ENCODE measurements around the gene CLMN. TPM values are rescaled to one million over a fixed set of nuclear protein-coding genes. Genes with fewer than 3 reads are reported as not detected.
"Not testable (repeated sequence)": the region's sequence is repeated elsewhere in the genome, so short reads cannot be mapped to it uniquely, and the experiment has no call there.

CLMN gene
- total RNA-seq, 1 donor from 2014 or later: 1.0 TPM

DNA sequence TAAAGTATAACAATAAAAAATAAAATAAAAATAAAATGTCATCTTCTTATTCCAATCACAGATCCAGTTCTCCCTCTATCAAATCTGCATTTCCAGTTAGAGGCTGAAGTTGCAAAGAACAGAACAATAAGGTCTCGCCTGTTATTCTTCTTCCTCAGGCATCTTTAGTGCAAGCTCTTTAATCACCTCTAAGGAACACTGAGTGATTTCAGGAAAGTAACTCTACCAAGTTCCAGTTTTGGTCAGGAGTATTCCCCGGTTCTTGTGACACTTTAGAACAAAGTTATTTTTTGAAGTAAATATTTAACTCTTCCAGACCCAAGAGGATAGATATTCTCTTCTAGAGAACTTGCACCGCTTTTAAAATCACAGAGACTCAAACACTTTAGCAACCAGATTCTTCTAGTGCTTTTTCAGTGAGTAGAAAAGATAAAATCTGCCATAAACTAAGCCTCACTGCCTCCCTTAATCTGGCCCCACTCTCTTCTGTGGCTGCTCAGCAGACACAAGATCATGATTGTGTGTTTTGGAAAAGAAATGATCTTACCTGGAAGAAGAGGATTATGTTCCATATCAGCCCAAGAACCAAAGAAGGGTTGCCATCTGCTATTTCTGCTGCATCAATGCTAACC, 104.5 kb downstream of the CLMN start:
- no peaks in the 10 kb centered on the region for H3K36me3 Mint-ChIP-seq (ENCODE audit: low read depth)
- DNase-seq: no peak
- no peak overlapping the region for H3K4me3 Mint-ChIP-seq
- H3K4me1 Mint-ChIP-seq: no peaks in the 10 kb centered on the region
- no peaks in the 10 kb centered on the region for H3K27me3 Mint-ChIP-seq
- H3K9me3 Mint-ChIP-seq: no peaks in the 10 kb centered on the region
- no peak overlapping the region for H3K27ac Mint-ChIP-seq
- intact Hi-C loops (cut with micrococcal nuclease): no loop called here

DNA sequence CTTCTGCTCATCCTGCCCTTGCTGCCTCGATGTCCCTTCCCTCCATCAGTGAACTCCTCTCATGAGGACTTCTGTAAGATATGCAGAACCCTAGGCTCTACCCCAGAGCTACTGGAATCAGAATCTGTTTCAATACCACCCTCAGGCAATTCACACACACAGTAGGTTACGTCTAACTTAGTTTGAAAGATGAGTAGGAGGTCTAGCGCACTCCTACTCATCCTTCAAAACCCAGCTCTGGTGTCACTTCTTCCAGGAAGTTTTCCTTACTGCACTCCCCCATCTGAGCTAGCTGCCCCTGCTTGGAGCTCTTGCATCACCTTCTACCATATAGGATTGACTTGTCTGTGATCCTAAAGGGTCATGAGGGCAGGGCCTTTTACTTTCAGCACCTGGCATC, 105.9 kb downstream of the CLMN start:
- Mint-ChIP-seq H3K9me3 (no peaks in the 10 kb centered on the region), H3K4me3 (no peak overlapping the region), H3K36me3 (ENCODE audit: low read depth) (no peaks in the 10 kb centered on the region), H3K27me3 (no peaks in the 10 kb centered on the region), H3K27ac (no peak overlapping the region), H3K4me1 (no peaks in the 10 kb centered on the region)
- intact Hi-C loops (cut with micrococcal nuclease): no loop called here
- DNase-seq: no peak

- no peak overlapping the region for H3K4me3 Mint-ChIP-seq
- no peak for DNase-seq
- intact Hi-C loops (cut with micrococcal nuclease): no loop called here
- no peaks in the 10 kb centered on the region for H3K4me1 Mint-ChIP-seq
- H3K36me3 Mint-ChIP-seq (ENCODE audit: low read depth): no peaks in the 10 kb centered on the region
- H3K27ac Mint-ChIP-seq: no peak overlapping the region
- no peaks in the 10 kb centered on the region for H3K9me3 Mint-ChIP-seq
- H3K27me3 Mint-ChIP-seq: no peaks in the 10 kb centered on the region
Observed at GRCh38 chr14:95211721-95212504, 107.8 kb downstream of the CLMN start.

GRCh38 chr14:95210699-95211098, 109.0 kb downstream of the CLMN start:
- DNase-seq: no peak
- Mint-ChIP-seq H3K4me1 (no peaks in the 10 kb centered on the region), H3K27me3 (peaks cover 4% of the 10 kb centered on the region), H3K27ac (no peak overlapping the region), H3K4me3 (no peak overlapping the region), H3K36me3 (ENCODE audit: low read depth) (no peaks in the 10 kb centered on the region), H3K9me3 (no peaks in the 10 kb centered on the region)
- intact Hi-C loops (cut with micrococcal nuclease): no loop called here

DNA sequence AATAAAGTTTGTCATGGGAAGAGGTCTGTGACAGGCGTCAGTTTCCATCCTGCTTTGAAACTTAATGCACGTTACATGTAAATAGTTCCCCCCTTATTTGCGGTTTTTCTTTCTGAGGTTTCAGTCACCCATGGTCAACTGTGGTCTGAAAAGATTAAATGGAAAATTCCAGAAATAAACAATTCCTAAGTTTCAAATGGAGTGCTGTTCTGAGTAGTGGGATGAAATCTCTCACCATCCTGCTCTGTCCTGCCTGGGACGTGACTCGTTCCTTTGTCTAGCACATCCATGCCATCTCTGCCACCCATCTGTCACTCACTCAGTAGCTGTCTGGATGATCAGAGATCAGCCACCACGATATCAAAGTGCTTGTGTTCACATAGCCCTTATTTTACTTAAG, 111.1 kb downstream of the CLMN start:
- H3K27ac Mint-ChIP-seq: no peak overlapping the region
- no peak for DNase-seq
- peaks cover 14% of the 10 kb centered on the region for H3K27me3 Mint-ChIP-seq
- H3K4me3 Mint-ChIP-seq: no peak overlapping the region
- intact Hi-C loops (cut with micrococcal nuclease): no loop called here
- no peaks in the 10 kb centered on the region for H3K4me1 Mint-ChIP-seq
- peaks cover 8% of the 10 kb centered on the region for H3K9me3 Mint-ChIP-seq
- no peaks in the 10 kb centered on the region for H3K36me3 Mint-ChIP-seq (ENCODE audit: low read depth)

DNA sequence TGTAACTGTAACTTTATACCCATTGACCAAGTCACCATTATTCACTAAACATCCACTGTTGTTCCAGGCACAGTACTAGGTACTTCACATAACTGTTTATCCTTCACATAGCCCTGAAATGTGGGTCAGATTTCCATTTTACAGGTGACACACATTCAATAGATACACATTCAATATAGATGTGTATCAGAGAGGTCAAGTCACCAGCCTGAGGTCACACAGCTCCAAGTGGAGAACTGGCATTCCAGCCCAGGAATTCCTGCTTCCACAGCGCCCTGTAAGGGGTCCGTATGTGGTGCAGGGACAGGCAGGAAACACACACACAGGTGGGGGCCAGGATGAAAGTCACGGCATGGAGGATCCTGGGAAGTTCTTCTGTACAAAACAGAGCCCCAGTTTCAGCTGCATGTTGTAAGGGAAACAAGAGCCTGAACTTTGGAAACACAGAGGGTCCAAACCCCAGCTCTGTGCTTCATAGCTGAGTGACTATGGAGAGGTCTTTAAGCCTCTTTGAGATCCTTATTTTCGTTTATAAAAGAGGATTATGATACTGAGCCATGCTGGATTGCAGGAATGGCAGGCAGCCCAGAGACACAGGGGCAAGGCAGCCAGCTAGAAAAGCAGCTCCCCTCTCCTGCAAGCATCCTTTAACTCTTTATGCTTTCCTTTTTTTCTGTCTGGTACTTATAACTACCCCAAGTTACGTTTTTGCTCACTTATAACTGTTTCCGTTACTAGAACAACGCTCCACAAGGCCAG, 112.1 kb downstream of the CLMN start:
- intact Hi-C loops (cut with micrococcal nuclease): no loop called here
- H3K27me3 Mint-ChIP-seq: peaks cover 14% of the 10 kb centered on the region
- no peak for DNase-seq
- no peaks in the 10 kb centered on the region for H3K4me1 Mint-ChIP-seq
- peaks cover 8% of the 10 kb centered on the region for H3K9me3 Mint-ChIP-seq
- H3K27ac Mint-ChIP-seq: no peak overlapping the region
- H3K4me3 Mint-ChIP-seq: no peak overlapping the region
- no peaks in the 10 kb centered on the region for H3K36me3 Mint-ChIP-seq (ENCODE audit: low read depth)

GRCh38 chr14:95206534-95206933, 113.2 kb downstream of the CLMN start:
- intact Hi-C loops (cut with micrococcal nuclease): no loop called here
- Mint-ChIP-seq H3K9me3 (peaks cover 8% of the 10 kb centered on the region), H3K4me3 (no peak overlapping the region), H3K27ac (no peak overlapping the region), H3K36me3 (ENCODE audit: low read depth) (no peaks in the 10 kb centered on the region), H3K4me1 (no peaks in the 10 kb centered on the region), H3K27me3 (peaks cover 14% of the 10 kb centered on the region)
- no peak for DNase-seq

DNA sequence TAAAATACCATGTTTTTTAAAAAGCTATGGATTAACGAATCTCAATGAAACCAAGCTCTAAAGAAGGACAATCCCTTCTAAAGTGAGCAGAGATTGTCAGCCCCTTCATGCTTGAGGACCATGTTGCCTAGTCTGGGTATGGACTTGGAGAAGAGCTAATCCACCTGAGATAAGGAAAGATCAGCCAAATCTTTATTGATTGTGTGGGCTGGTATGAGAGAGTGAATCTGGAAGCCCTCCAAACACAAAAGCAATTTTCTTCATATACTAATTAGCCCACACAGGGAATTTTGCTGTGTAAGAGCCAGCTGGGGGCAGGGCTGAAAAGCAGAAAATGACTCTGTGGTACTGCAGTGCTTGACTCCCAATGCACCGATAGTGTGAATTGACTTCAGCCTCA, 115.0 kb downstream of the CLMN start:
- Mint-ChIP-seq H3K27me3 (peaks cover 14% of the 10 kb centered on the region), H3K9me3 (peaks cover 8% of the 10 kb centered on the region), H3K4me1 (no peaks in the 10 kb centered on the region), H3K27ac (no peak overlapping the region), H3K36me3 (ENCODE audit: low read depth) (no peaks in the 10 kb centered on the region), H3K4me3 (no peak overlapping the region)
- no peak for DNase-seq
- intact Hi-C loops (cut with micrococcal nuclease): no loop called here

DNA sequence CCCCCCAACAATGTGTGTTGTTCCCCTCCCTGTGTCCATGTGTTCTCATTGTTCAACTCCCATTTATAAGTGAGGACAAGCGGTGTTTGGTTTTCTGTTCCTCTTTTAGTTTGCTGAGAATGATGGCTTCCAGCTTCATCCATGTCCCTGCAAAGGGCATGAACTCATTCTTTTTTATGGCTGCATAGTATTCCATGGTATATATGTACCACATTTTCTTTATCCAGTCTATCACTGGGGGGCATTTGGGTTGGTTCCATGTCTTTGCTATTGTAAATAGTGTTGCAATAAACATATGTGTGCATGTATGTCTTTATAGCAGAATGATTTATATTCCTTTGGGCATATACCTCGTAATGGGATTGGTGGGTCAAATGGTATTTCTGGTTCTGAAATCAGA, 118.0 kb downstream of the CLMN start:
- H3K36me3 Mint-ChIP-seq (ENCODE audit: low read depth); DNase-seq; intact Hi-C loops (cut with micrococcal nuclease); H3K4me3 Mint-ChIP-seq; H3K27ac Mint-ChIP-seq; H3K9me3 Mint-ChIP-seq; H3K4me1 Mint-ChIP-seq: not testable (repeated sequence)
- H3K27me3 Mint-ChIP-seq: peaks cover 14% of the 10 kb centered on the region

- no peak overlapping the region for H3K4me3 Mint-ChIP-seq
- intact Hi-C loops (cut with micrococcal nuclease): no loop called here
- no peak for DNase-seq
- peaks cover 8% of the 10 kb centered on the region for H3K9me3 Mint-ChIP-seq
- H3K36me3 Mint-ChIP-seq (ENCODE audit: low read depth): no peaks in the 10 kb centered on the region
- peaks cover 2% of the 10 kb centered on the region for H3K4me1 Mint-ChIP-seq
- no peak overlapping the region for H3K27ac Mint-ChIP-seq
- peaks cover 8% of the 10 kb centered on the region for H3K27me3 Mint-ChIP-seq
Observed at GRCh38 chr14:95200404-95200803, 119.3 kb downstream of the CLMN start.

- Mint-ChIP-seq H3K27me3 (peaks cover 2% of the 10 kb centered on the region), H3K27ac (no peak overlapping the region), H3K4me1 (peaks cover 2% of the 10 kb centered on the region), H3K36me3 (ENCODE audit: low read depth) (no peaks in the 10 kb centered on the region), H3K4me3 (no peak overlapping the region), H3K9me3 (peaks cover 3% of the 10 kb centered on the region)
- no peak for DNase-seq
- intact Hi-C loops (cut with micrococcal nuclease): loop anchor here (10.0 kb wide), 1 partner anchor 495 kb away; no protein-coding TSS in a partner anchor
Observed at GRCh38 chr14:95199298-95199983, 120.3 kb downstream of the CLMN start.

- intact Hi-C loops (cut with micrococcal nuclease): loop anchor here (10.0 kb wide), 1 partner anchor 494 kb away; no protein-coding TSS in a partner anchor
- DNase-seq: no peak
- H3K27ac Mint-ChIP-seq: no peak overlapping the region
- H3K36me3 Mint-ChIP-seq (ENCODE audit: low read depth): no peaks in the 10 kb centered on the region
- H3K9me3 Mint-ChIP-seq: no peaks in the 10 kb centered on the region
- H3K27me3 Mint-ChIP-seq: no peaks in the 10 kb centered on the region
- no peak overlapping the region for H3K4me3 Mint-ChIP-seq
- H3K4me1 Mint-ChIP-seq: peaks cover 2% of the 10 kb centered on the region
Observed at GRCh38 chr14:95198320-95198719, 121.4 kb downstream of the CLMN start.

DNA sequence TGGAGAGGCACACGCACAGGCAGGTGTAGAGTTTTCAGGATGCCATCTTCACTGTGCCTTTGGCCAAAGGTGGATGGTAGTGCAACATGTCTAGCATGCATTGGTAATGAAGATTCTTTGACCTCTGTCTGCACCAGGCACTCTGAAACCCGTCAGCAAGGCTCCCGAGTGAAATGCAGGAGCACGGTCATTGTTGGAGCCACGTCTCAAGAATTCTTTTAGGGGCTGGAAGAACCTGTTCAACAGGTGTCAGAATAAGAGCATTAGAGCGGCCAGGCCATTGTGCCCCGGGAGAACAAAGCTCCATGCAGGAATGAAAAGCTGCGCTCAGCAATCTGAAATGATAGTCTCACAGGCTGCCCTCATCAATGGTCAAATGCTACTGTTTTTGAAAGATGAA, 122.2 kb downstream of the CLMN start:
- Mint-ChIP-seq H3K4me1 (peaks cover 2% of the 10 kb centered on the region), H3K36me3 (ENCODE audit: low read depth) (no peaks in the 10 kb centered on the region), H3K27me3 (no peaks in the 10 kb centered on the region), H3K27ac (no peak overlapping the region), H3K4me3 (no peak overlapping the region), H3K9me3 (no peaks in the 10 kb centered on the region)
- DNase-seq: no peak
- intact Hi-C loops (cut with micrococcal nuclease): loop anchor here (10.0 kb wide), 1 partner anchor 493 kb away; no protein-coding TSS in a partner anchor

All from activated CD4-positive, alpha-beta T cell treated with anti-CD3 and anti-CD28 coated beads, Interleukin-2, amount 10 ng/mL, durations not matched to agents 24 days and 14 days (primary cell).